GM21717 (cell line): ENCODE data around the gene WWC1.

ENCODE experiments used
- ATAC-seq: cut with Tn5 transposase; IDR thresholded peaks from one replicate; pipeline ENCODE4 v1.9.1; 2021; ENCODE audit warnings: mild to moderate bottlenecking, moderate library complexity; ENCODE audit not compliant: unreplicated experiment

Gene WWC1

GRCh38 chr5:168291342-168291963 is at the start of gene WWC1:
Gene WWC1 (plus strand): TSS chr5:168291645. CDS start chr5:168292153, 508 bp downstream.
- peak; percentile 76 for ATAC-seq

GRCh38 chr5:168244838-168245559 is 46.4 kb upstream of the WWC1 start:
- ATAC-seq: no peak

- no peak for ATAC-seq
Observed at GRCh38 chr5:168249923-168250322, 41.5 kb upstream of the WWC1 start.

GRCh38 chr5:168251259-168251658 is 40.2 kb upstream of the WWC1 start:
- no peak for ATAC-seq

- no peak for ATAC-seq
Observed at GRCh38 chr5:168254013-168254693, 37.3 kb upstream of the WWC1 start.

GRCh38 chr5:168260353-168261226 is 30.9 kb upstream of the WWC1 start:
- ATAC-seq: no peak

- no peak for ATAC-seq
Observed at GRCh38 chr5:168261227-168261571, 30.2 kb upstream of the WWC1 start.

- no peak for ATAC-seq
Observed at GRCh38 chr5:168262042-168262743, 29.3 kb upstream of the WWC1 start.

GRCh38 chr5:168263121-168263520 is 28.3 kb upstream of the WWC1 start:
- ATAC-seq: no peak

GRCh38 chr5:168266016-168266415 is 25.4 kb upstream of the WWC1 start:
- ATAC-seq: no peak

- peak; percentile 90 for ATAC-seq
Observed at GRCh38 chr5:168268949-168269936, 22.2 kb upstream of the WWC1 start.

GRCh38 chr5:168269937-168270330 is 21.5 kb upstream of the WWC1 start:
- ATAC-seq: no peak

GRCh38 chr5:168270476-168270875 is 21.0 kb upstream of the WWC1 start:
- ATAC-seq: no peak

- ATAC-seq: no peak
Observed at GRCh38 chr5:168273056-168273980, 18.1 kb upstream of the WWC1 start.

GRCh38 chr5:168274406-168274805 is 17.0 kb upstream of the WWC1 start:
- no peak for ATAC-seq

- no peak for ATAC-seq
Observed at GRCh38 chr5:168275940-168276339, 15.5 kb upstream of the WWC1 start.

GRCh38 chr5:168282120-168282519 is 9.3 kb upstream of the WWC1 start:
- ATAC-seq: no peak

GRCh38 chr5:168284809-168285208 is 6.6 kb upstream of the WWC1 start:
- no peak for ATAC-seq
